HG02678 (cell line): ENCODE results near the gene EVX2.

Source experiments
- ATAC-seq: cut with Tn5 transposase; IDR thresholded peaks from one replicate; pipeline ENCODE4 v1.9.1; 2021; ENCODE audit warnings: mild to moderate bottlenecking, moderate library complexity; ENCODE audit not compliant: unreplicated experiment

The EVX2 gene

GRCh38 chr2:176122052-176122682 is 38.4 kb upstream of the EVX2 start:
- ATAC-seq: no peak

GRCh38 chr2:176121190-176122051 is 37.7 kb upstream of the EVX2 start:
- no peak for ATAC-seq

GRCh38 chr2:176120364-176121189 is 36.8 kb upstream of the EVX2 start:
- no peak for ATAC-seq

- no peak for ATAC-seq
Measured at GRCh38 chr2:176118601-176119339, 35.0 kb upstream of the EVX2 start.

- ATAC-seq: no peak
Measured at GRCh38 chr2:176117823-176118371, 34.1 kb upstream of the EVX2 start.

- no peak for ATAC-seq
Measured at GRCh38 chr2:176117162-176117822, 33.5 kb upstream of the EVX2 start.

- ATAC-seq: no peak
Measured at GRCh38 chr2:176115883-176116813, 32.4 kb upstream of the EVX2 start, which contains the start of gene HOXD10. HOXD10 (plus strand) TSS chr2:176116778; CDS start chr2:176116834, 56 bp downstream.

- ATAC-seq: no peak
Measured at GRCh38 chr2:176114930-176115625, 31.3 kb upstream of the EVX2 start.

GRCh38 chr2:176114120-176114929 is 30.6 kb upstream of the EVX2 start:
- no peak for ATAC-seq

- no peak for ATAC-seq
Measured at GRCh38 chr2:176112375-176113302, 28.9 kb upstream of the EVX2 start.

GRCh38 chr2:176111846-176112374 is 28.1 kb upstream of the EVX2 start:
- ATAC-seq: no peak

- no peak for ATAC-seq
Measured at GRCh38 chr2:176111309-176111663, 27.5 kb upstream of the EVX2 start.

- ATAC-seq: no peak
Measured at GRCh38 chr2:176110415-176111308, 26.9 kb upstream of the EVX2 start.

- ATAC-seq: no peak
Measured at GRCh38 chr2:176109946-176110345, 26.2 kb upstream of the EVX2 start.
